SK-N-SH treated with all-trans-retinoic acid at 6 μM for 48 hours (cell line): ENCODE data around the gene VASH1.

Source experiments
- CREB5 ChIP-seq: fragments of 250-450 bp; sonication (Bioruptor Pico); IDR thresholded peaks from 2 replicates; pipeline ENCODE4 v1.5.1; 2020; ENCODE audit warnings: low read depth, mild to moderate bottlenecking, moderate library complexity
- CSDC2 ChIP-seq: fragments of 250-450 bp; sonication (Bioruptor Pico); IDR thresholded peaks from 2 replicates; pipeline ENCODE4 v1.5.0; 2020; ENCODE audit warnings: mild to moderate bottlenecking, moderate library complexity
- PATZ1 ChIP-seq: fragments of 250-450 bp; sonication (Bioruptor Pico); IDR thresholded peaks from 2 replicates; pipeline ENCODE4 v1.8.0; 2020; ENCODE audit warnings: mild to moderate bottlenecking, moderate library complexity, borderline replicate concordance
- ZNF565 ChIP-seq: fragments of 450-650 bp; formaldehyde crosslinking; conservative IDR thresholded peaks from 2 replicates; pipeline ENCODE4 v1.5.0; 2020; ENCODE audit warnings: low read depth, mild to moderate bottlenecking, moderate library complexity

- TF ChIP-seq ZNF565: no peak
- no peak for TF ChIP-seq PATZ1 (CRISPR knock-in tag)
- TF ChIP-seq CREB5 (CRISPR knock-in tag): no peak
- TF ChIP-seq CSDC2 (CRISPR knock-in tag): no peak
Measured at GRCh38 chr14:76761136-76761959, at the start of gene VASH1.
